ENCODE measurements around the gene NFYC.

Gene NFYC

DNA sequence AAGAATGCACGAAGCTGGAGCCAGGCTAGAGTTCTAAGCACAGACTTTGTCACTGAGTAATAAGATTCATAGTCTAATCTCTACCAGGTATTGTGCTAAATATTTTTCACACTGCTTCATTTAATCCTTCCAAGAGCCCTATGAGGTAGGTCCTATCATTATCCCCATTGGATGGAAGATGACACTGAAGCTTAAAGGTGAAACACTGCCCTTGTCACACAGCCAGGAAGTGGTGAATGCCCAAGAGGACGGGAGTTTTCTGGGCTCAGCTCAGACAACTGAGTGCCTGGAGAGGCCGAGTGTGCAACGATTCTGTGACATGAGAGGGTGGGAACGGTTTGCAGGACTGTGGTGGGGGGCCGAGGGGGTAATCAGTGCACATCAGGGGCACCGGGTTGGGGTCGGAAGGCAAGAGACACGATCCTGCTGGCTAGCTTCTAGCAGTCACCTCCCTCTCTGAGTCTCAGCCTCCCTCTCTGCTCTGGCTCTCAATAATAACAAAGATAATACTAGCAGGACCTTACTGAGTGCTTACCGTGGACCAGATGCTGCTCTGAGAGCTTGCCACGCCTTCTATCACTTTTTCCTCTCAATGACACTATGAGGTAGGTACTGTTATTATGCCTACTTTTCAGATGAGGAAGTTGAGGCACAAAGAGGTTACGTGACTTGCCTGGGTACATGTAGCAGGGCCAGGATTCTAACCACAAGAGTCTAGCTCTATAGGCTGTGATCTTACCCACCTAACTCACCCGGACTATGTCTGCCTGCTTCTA lies 104.5 kb downstream of the NFYC start:
- peaks cover 9 to 74% (median 60%) of the 10 kb centered on the region in 4 donors for H3K4me1 ChIP-seq
- intact Hi-C loops (cut with DNase I; ENCODE audit: low total_unique reads): loop anchor here (10.0 kb wide), 1 partner anchor 869 kb away; no protein-coding TSS in a partner anchor

DNA sequence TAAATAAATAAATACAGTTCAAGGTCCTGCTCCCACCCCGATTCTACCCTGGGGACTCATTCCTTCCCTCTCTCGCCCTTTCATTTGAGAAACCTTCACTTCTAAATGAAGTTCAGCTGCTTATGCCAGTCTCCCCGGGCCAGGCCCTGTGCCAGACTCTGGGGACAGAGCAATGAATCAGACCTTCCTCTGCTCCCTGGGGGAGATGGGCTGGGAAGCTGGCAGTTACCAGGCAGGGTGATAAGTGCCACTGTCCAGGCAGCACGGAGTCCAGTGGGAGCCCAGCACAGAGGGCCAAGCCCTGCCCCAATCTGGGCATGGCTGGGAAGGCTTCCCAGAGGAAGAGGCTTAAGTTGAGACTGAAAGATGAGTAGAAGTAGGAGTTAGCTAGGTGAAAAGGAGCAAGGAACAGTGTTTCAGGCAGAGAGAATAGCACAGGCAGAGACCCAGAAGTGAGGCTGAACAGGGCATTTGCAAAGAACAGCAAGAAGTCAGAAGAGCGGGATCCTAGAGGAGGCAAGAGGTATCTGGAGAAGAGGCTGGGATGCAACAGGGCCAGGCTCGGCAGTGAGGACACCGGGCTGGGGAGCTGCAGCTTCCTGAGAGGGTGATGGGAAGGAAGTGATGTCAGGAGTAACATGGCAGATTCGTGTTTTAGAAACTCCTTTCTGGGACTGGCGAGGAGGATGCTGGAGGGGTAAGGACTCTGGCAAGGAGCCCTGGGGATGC lies 105.6 kb downstream of the NFYC start:
- intact Hi-C loops (cut with DNase I; ENCODE audit: low total_unique reads): loop anchor here (10.0 kb wide), 1 partner anchor 868 kb away; no protein-coding TSS in a partner anchor

More for the DNA sequence above, 104.5 kb downstream of the NFYC start:
- Histone ChIP-seq H3K27me3 (no peaks in the 10 kb centered on the region), H3K4me3 (no peak overlapping the region), H3K9me3 (no peaks in the 10 kb centered on the region), H3K36me3 (no peaks in the 10 kb centered on the region), H3K27ac (peak overlapping the region; percentile 62 to 67)
- TF ChIP-seq, protein P1, sequence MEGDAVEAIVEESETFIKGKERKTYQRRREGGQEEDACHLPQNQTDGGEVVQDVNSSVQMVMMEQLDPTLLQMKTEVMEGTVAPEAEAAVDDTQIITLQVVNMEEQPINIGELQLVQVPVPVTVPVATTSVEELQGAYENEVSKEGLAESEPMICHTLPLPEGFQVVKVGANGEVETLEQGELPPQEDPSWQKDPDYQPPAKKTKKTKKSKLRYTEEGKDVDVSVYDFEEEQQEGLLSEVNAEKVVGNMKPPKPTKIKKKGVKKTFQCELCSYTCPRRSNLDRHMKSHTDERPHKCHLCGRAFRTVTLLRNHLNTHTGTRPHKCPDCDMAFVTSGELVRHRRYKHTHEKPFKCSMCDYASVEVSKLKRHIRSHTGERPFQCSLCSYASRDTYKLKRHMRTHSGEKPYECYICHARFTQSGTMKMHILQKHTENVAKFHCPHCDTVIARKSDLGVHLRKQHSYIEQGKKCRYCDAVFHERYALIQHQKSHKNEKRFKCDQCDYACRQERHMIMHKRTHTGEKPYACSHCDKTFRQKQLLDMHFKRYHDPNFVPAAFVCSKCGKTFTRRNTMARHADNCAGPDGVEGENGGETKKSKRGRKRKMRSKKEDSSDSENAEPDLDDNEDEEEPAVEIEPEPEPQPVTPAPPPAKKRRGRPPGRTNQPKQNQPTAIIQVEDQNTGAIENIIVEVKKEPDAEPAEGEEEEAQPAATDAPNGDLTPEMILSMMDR (IDR thresholded peaks at IDR 0.05): no peak
- no peak for DNase-seq

DNA sequence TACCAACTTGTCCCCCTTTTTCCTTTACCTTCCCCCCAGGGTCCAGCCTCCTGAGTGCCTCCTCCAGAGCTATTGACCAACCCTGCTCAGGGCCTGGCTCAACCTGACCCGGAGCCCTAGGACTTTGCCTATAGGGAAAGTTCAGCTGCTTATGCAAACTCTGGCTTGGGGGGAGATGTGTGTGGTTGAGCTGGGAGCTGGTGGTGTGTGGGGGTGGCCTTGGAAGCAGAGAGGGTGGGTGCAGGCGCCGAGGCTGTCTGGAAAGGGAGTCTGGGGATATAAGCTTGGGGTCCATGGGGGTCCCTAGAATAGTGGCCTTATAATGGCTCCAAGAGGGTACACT lies 106.1 kb downstream of the NFYC start:
- H3K4me3 ChIP-seq: no peak overlapping the region
- peak overlapping the region; percentile 65 to 67 for H3K27ac ChIP-seq
- no peaks in the 10 kb centered on the region for H3K9me3 ChIP-seq
- TF ChIP-seq, protein P1 (IDR thresholded peaks at IDR 0.05): no peak
- H3K4me1 ChIP-seq: peaks cover 9 to 76% (median 68%) of the 10 kb centered on the region in 4 donors
- no peak for DNase-seq
- H3K36me3 ChIP-seq: no peaks in the 10 kb centered on the region
- no peaks in the 10 kb centered on the region for H3K27me3 ChIP-seq
- intact Hi-C loops (cut with DNase I; ENCODE audit: low total_unique reads): loop anchor here (10.0 kb wide), 1 partner anchor 867 kb away; no protein-coding TSS in a partner anchor

More for the DNA sequence above, 105.6 kb downstream of the NFYC start:
- Histone ChIP-seq H3K4me1 (peaks cover 9 to 74% (median 67%) of the 10 kb centered on the region in 4 donors), H3K36me3 (no peaks in the 10 kb centered on the region), H3K27me3 (no peaks in the 10 kb centered on the region), H3K9me3 (no peaks in the 10 kb centered on the region), H3K27ac (peak overlapping the region; percentile 65 to 67), H3K4me3 (no peak overlapping the region)
- TF ChIP-seq, protein P1 (IDR thresholded peaks at IDR 0.05): no peak
- peak; percentile 76 to 95 for DNase-seq

DNA sequence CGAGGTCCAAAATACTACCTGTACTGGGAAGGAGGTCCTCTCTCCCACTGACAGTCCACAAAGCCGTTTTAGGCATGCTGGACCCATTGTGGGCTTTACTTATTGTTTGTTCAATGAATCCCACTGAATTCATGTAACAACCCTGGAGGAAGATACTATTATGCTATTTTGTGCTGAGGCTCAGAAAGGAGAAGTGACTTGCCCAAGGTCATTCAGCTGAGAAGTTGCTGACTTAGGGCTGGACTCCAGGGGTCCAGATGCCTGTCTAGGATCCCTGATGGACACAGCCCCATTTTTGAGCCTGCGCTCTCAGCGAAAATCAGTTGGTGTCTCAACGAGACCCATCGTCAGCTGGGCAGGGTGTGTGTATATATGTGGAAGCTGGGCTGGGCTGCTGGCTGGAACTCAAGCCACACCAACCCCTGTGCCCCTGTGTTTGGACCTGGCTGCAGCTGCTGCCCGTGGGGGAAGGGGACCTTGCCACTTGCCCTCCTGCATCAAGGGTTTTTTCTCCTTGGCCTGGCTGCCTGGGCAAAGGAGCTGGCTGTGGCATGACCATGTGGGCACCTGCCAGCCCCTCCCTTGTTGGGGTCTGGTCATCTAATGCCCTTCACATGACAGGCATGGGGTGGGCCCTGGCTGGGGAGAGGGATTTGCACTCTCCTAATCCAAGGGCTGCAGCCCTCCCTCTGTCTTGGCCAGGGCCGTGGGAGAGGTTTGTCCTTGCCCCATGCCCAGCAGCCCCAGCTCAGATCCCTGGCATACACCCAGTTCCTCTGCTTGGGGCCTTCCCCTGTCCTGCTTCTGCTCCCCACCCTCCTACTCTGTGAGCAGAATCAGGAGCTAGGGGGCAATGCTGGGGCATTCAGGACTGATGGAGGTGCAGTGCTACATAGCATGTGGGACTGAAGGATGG lies 107.1 kb downstream of the NFYC start:
- TF ChIP-seq, protein P1 (IDR thresholded peaks at IDR 0.05): no peak
- Histone ChIP-seq H3K36me3 (no peaks in the 10 kb centered on the region), H3K4me3 (no peak overlapping the region), H3K27me3 (no peaks in the 10 kb centered on the region), H3K27ac (peak overlapping the region; percentile 65 to 67), H3K9me3 (no peaks in the 10 kb centered on the region), H3K4me1 (peaks cover 9 to 82% (median 70%) of the 10 kb centered on the region in 4 donors)
- intact Hi-C loops (cut with DNase I; ENCODE audit: low total_unique reads): loop anchor here (10.0 kb wide), 1 partner anchor 866 kb away; no protein-coding TSS in a partner anchor
- no peak for DNase-seq

DNA sequence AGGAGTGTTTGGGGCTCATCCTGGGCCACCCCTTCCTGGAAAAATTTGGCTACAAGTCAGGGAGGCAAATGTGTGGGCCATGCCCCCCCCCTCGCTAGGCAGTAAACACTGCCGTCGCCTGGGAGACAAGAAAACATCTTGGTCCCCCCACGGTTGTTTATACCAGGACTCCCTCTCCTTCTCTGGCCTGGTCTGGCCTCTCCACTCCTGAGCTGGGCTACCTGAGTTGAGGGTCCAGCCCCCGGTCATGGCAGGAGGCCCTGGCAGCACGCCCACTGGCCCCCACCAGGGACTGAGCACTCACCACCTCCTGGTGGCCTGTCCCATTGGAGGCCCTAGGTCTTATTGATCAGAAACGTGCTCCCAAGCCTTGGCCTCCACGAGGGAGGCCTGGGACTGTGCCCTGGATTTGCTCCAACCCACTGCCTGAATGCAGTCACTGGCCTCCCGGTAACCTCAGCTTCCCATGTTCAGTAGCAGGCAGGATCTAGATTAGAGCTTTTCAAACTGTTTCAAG lies 107.9 kb downstream of the NFYC start:
- peak in 1 of 2 donors; percentile 77 for DNase-seq
- TF ChIP-seq, protein P1 (IDR thresholded peaks at IDR 0.05): no peak
- intact Hi-C loops (cut with DNase I; ENCODE audit: low total_unique reads): loop anchor here (10.0 kb wide), 1 partner anchor 865 kb away; no protein-coding TSS in a partner anchor
- H3K27ac ChIP-seq: peak overlapping the region; percentile 65 to 67
- peaks cover 9 to 90% (median 73%) of the 10 kb centered on the region in 4 donors for H3K4me1 ChIP-seq
- no peaks in the 10 kb centered on the region for H3K9me3 ChIP-seq
- H3K27me3 ChIP-seq: no peaks in the 10 kb centered on the region
- no peaks in the 10 kb centered on the region for H3K36me3 ChIP-seq
- H3K4me3 ChIP-seq: no peak overlapping the region

Measured in tibial artery (tissue), 4 donors.